Subcutaneous adipose tissue (tissue), 4 donors: Measurements from ENCODE around the gene ASCL2. TPM values are rescaled to one million over a fixed set of nuclear protein-coding genes. Genes with fewer than 3 reads are reported as not detected.

ENCODE experiments used
- total RNA-seq, 4 donors: library from RNA; depleted of rRNA; stranded (reverse); fragments of >200 nt; gene quantifications; one replicate each; pipeline ENCODE4 v1.1.0, GENCODE V29; 2016
- TF ChIP-seq, protein P1 (sequence below): fragments of 450-650 bp; IDR thresholded peaks from one replicate; pipeline ENCODE4 v1.5.1; 2016; ENCODE audit warnings: low read depth, mild to moderate bottlenecking, control low read depth, antibody characterized with exemption, moderate library complexity

Gene ASCL2
- total RNA-seq, 4 donors from 2014 or later: 0.22 to 0.98 (median 0.63) TPM

DNA sequence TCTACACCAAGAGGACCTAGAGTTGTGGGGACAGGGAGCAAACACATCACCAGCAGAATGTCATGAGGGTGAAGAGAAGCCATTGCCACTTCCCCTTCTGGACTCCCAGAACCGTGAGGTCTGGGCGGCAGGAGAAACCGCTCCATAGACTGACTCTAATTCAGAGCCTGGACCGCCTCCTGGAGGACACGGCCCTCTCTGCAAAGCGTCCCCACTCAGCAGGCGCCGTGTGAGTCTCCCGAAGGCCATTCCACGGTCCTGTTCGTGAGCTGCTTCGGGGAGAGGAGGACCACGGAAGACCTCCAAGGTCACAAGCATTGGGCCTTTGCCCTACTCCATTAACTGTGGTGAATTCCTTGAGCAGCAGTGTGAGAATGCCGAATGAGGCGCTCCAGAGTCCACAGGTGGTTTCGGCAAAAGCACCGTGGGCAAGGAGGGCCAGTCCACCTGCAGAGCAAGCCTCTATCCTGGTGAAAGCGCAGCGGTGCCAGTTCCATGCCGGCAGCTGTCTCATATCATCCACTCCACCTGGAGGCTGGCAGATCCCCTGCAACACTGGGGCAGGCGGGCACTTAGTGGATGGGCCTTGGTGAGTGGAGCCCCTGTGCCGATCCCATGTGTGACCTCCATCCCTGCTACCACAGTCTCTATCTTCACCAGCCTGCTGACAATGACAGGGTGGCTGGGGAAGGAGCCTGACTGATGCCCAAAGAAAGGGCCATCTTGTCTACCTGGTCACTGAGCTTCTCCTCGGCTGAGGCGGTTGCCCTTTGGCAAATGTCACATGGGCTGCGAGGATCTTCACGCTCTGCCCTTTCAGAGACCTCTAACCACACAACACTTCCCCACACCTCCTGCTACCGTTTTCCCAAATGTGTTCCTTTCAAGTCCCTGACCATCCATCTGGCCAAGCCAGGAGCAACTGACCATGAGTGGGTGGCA, 23.9 kb upstream of the ASCL2 start:
- TF ChIP-seq, protein P1, sequence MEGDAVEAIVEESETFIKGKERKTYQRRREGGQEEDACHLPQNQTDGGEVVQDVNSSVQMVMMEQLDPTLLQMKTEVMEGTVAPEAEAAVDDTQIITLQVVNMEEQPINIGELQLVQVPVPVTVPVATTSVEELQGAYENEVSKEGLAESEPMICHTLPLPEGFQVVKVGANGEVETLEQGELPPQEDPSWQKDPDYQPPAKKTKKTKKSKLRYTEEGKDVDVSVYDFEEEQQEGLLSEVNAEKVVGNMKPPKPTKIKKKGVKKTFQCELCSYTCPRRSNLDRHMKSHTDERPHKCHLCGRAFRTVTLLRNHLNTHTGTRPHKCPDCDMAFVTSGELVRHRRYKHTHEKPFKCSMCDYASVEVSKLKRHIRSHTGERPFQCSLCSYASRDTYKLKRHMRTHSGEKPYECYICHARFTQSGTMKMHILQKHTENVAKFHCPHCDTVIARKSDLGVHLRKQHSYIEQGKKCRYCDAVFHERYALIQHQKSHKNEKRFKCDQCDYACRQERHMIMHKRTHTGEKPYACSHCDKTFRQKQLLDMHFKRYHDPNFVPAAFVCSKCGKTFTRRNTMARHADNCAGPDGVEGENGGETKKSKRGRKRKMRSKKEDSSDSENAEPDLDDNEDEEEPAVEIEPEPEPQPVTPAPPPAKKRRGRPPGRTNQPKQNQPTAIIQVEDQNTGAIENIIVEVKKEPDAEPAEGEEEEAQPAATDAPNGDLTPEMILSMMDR: no peak

DNA sequence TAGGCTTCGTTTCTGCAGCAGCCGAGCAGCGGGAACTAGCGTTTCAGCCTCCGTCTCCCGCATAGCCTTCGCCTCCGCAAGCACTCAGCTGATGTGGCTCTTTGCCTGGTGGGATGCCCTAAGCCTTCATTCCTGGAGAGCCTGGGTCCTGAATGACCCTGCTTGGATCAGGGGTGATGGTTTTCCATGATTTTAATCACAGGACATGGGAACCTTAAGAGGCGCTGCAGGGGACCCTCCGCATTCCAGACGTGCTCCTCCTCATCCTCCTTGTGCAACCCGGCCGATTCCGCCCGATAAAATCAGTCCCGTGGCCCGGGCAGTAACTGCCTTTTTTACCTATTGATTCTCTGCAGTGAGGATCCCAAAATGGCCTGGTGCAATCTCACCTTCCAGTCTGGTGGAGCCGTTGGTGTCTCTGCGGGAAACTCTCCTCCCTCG, 23.2 kb upstream of the ASCL2 start:
- TF ChIP-seq, protein P1: no peak

DNA sequence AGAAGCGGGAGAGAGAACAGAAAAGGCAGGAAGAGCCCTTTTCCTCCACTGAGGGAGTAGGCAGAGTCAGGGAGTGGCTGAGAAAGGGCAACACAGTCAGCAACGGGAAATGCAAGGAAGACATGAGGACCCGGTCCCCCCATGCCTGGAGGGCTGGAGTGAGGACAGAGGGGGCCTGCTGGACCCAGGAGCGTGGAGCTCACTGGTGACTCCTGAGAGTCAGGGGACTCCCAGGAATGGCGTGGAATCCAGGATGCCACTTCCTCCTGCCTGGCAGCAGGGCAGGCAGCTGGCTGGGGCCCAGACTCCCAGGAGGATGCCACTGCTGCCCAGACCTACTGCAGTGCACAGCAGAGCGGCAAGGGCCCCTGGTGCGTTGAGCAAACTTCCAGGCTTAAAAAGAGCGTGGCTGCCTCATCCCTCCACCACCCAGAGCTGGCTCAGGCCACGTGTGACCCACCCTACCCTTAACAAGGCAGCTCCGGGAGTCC, 20.0 kb upstream of the ASCL2 start:
- TF ChIP-seq, protein P1: no peak

DNA sequence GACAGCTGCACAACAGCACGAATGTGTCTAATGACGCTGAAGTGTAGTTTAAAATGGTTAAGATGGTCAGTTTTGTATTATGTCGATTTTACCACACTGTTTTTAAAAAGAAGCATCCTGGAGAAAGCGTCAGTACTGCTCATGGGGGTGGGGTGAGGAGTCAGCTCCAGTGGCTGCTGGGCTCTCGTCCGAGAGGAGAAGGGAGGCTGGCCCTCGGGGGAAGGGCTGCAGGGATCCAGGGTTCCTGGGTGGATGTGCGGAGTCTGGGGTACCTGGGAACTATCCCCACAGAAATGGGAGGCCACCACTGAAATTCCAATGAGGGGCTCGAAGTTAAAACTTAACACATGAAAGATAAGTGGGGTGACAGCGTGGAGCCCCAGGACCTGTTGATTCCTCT, 19.5 kb upstream of the ASCL2 start:
- TF ChIP-seq, protein P1: no peak

DNA sequence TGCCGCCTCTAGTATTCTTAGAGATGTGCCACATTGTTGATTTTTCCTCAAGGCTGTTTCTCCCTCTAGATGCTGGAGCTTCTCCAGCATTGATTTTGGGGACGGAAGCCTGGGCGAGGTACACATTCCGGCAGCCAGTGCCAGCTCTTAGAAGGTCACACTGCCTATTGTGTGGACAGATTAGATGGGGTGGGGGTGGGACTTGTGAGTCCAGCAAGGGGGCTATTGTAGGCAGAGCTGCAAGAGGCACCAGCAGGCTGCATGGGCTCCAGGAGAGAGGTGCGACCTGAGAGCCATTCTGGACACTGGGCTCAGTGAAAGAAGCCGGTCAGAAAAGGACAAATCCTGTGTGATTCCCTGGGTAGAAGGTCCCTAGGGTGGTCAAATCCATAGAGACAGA, 19.0 kb upstream of the ASCL2 start:
- TF ChIP-seq, protein P1: no peak

DNA sequence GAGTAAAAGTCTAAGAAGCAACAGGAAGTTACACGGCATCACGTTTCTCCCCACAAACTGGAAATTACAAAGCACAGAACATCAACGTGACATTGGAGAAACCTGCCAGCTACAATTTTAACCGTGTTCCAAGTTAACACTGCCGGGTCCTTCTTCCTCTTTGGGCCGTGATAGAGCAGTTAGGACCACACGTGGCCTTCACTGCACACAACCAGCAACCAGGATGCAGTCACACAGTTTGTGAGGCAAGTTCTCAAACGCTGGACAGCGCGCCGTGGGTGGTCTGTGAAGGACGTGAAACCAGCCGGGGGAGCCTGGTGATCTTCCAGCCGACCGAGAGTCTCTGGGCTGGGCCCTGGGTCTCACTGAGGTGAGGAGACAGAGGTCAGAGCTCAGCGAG, 16.7 kb upstream of the ASCL2 start:
- TF ChIP-seq, protein P1: no peak

DNA sequence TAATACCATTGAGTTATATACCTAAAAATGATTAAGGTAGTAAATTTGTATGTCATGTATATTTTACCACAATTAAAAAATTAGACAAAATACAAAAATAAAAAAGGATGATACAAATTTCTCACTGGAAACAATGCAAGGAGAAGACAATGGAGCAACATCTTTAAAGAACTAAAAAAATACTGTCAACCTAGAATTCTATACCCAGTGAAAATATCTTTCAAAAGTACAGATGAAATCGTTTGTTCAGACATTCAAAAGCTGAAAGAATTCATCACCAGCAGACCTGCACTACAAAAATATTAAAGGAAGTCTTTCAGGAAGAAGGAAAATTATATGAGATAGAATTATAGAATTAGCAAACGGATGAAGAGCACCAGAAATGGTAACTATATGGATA, 9.8 kb upstream of the ASCL2 start:
- TF ChIP-seq, protein P1: no peak
